IPS-NIHi7 (cell line): ENCODE measurements around the gene ADAMTS12.
A peak's percentile ranks its signal among the peaks of the same experiment; 100 is the strongest.

Source experiments
- DNase-seq: peaks from one replicate; pipeline ENCODE4 v3.0.0; 2012; ENCODE audit warnings: mixed read lengths; ENCODE audit errors: extremely low spot score

The ADAMTS12 gene

DNA sequence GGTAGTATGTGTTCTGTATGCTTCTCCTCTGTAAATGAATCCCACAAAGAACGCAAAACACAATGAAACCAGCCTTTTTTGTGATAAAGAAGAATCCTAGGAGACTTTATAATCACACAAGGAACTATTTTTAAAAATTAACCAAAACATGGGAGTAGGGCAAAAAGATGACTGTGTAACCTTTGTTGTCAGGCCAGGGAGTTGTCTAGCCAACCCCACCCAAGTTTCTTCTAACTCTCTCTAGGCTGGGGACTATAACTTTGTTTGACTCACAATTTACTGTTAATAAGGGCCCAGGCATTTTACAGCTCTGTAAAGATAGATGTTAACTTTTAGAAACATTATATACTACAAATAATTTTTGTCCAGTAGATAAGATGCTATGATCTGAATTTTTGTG lies 176.1 kb downstream of the ADAMTS12 start:
- DNase-seq = no peak

DNA sequence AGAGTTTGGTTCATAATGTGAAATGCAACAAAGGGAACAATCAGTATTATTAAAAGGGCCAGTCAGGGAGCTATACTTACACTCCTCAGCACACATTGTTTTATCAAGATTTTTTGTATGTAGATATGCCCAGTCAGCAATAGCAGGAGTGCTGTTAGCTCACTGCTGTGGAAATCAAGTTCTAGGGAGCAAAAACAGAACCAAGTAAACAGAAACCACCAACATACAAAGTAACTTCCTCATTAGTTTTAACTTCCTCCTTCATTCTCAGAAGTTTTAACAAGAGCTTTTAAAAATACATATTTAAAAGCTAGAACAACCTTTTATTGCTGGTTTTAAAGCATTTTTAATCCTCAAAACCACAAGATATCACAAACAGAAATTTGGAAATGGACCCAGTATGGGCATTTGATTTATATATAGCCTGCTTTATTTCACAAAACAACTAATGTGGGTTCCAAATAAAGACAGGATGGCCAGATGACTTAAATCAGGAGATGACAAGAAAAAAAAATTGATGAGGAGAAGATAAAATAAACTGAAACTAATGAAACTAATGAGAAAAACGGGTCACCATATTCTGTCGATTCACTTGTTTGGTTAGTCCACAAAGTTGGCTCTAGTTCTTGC lies 178.5 kb downstream of the ADAMTS12 start:
- no peak for DNase-seq

DNA sequence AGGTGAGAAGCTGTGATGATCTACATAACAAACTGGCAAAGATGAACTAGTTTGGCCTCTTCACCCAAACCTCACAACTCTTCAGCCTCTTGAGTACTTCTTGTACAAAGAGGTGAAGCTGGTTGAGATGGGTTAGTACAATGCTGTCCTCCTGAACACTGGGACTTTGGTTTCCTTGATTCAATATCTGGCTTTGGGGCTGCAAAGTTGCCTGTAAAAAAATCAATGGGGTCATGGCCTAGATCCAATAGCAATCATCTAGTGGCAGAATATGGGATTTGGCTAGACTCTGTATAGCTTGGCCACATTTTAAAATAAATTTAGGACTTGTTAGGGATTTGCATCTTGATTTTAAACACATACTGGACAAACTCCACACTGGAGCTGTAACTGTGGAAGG lies 179.1 kb downstream of the ADAMTS12 start:
- no peak for DNase-seq

DNA sequence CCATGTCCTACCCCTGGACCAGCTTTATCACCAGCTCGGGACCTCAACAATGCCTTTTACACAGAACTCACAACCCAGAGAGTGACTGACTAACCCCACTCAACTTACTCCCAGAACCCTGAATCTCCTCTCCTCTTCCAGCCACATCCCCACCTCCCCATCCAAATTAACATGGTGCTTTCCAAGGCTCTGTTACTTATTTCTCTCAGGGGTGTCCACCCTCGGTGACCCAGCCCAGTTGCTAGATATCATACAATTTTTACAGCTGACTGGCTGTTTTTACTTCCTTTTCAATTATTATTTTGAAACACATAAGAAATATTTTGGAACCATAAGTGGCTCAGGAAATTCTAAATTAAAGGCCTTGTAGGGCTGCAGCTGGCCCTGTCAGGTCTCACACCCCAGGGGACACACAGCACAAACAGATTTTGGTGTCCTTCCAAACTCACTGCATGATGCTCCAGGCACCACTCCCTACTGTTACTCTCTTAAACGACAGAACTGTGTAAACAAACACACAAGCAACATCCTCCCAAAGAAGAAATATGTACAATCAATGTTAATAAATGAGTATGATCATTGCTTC lies 180.6 kb downstream of the ADAMTS12 start:
- no peak for DNase-seq

DNA sequence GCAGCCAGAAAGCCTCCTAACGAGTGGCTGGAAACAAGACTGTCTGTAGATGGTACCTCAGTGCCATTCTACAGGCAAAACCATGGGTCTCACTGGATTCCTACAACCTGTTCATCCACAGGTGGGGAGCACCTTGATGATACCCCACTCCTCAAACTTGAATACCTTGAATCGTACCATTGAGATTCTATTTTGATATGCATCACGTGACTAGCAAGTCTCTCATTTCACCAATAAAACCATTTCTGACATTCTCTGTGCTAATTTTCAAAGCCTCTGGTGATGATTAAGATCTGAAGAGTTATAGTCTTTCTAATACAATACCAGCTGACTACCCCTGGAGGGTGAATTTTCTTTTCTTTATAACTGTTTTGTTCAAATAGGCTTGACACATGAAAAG lies 188.9 kb downstream of the ADAMTS12 start:
- no peak for DNase-seq

DNA sequence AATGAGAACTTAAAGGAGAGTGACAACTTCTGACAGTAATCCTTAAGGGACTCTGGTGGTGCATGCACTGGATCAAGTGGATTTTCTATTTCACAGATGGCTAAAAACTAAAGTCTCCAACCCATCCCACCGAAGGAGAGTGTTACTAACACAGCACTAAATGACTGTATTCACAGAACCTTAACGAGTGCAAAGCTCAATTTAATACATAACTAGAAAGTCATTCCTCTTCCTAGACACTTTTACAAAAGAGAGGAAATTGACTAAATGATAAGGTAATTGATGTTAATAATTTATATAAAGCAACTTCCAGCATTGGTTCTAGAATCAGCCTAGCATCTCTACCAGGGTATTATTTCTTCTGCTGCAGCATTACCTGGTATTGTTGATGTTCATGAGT lies 189.8 kb downstream of the ADAMTS12 start:
- DNase-seq = no peak

DNA sequence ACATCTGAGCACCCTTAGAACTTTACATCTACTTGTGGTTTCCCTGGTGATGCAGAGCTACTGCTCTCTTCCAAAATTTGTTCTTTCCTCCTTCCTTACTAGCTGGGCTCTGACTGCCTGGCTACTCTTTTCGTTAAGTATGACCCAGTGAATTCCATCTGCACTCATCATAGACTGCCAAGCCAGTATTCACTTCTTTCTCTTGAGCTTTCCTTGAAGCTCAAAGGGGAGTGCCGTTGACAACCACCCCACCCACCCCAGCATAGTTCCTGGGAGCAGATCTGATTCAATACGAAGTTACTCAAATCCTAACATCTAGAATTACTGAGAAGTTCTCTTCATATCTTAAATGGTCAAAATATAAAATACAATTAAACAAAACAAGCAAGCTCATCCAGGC lies 190.5 kb downstream of the ADAMTS12 start:
- no peak for DNase-seq

DNA sequence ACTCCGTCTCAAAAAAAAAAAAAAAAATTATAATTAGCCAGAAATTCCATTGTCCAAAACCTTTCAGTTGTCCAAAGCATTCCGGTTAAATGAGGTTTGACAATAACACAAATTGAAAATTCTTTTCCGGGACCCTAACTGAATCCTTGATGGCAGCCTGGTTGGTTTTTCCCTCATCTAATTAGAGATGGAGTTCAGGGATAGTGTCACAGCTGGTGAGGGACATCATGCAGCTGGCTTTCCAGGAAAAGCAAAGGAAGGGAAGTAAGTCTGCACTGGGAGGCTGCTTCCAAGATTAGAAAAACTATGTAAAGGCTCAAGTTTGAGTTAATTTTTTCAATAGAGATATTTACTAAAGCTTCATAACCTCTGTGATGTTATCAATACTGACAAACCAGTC lies 195.4 kb downstream of the ADAMTS12 start:
- no peak for DNase-seq

DNA sequence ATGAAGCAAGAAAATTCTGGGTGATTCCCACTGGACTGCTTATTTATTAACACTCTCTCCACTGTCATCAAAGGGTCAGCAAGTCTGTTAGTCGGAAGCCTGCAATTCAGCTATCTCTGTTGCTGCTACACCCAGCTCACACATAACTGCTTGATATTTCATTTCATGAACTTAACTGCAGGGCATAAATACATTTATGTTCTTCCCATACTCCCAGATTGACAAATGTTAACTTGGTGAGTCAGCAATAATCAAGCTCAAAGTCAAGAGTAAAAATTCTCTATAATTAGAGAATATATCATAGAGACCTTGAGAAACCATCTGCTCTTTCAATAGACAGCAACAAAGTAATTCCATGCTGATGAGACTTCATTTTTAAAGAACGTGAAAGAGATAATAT lies 198.8 kb downstream of the ADAMTS12 start:
- DNase-seq = no peak

DNA sequence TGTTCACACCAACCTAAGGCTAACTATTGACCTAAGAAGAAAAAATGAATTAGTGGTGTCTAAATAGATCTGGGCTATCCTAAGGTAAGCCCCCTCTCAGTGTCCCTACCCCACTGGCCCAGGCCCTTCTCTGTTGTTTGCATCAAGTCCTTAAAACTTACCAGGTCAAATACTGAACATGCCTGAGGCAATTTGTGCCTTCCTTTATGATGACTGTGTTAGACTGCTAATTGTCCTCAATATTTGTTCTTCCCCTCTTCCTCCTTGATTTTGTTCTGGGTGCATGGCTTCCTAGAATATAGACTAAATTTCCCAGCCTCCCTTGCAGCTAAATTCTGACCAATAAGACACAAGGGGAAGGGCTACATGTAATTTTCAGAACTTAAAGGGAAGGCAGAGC lies 199.9 kb downstream of the ADAMTS12 start:
- DNase-seq = no peak

DNA sequence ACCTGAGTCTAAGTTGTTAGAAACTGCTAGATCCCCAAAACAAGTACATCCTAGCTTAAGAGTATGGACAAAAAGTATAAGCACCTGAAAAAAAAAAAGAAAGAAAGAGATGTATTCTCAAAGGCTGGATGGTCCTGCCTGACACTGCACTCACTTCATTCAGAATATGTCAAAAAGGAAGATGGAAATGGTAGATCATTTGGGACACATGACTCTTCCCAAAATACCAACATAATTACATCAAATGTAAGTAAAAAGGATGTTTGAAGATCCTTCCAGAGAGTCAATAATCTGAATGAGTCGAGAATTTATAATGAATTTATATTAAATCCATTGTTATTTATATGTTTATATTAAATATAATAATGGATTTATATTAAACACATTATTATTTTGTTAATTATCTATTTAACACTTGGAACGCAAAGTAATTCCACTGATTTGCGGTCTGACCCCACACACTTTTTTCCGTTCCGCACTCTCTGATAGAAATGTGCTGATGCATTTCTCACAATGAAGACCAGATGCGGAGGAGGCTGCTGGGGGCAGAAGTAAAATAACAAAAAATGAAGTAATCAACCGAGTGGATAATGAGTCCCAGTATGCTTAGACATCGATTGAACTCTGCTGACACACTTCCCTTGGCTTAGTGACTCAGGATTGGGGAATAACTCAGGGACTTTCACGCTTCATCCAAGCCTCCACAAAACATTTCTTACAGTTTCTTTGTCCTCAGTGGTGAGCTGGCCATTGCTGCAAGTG lies 201.2 kb downstream of the ADAMTS12 start:
- DNase-seq = no peak

DNA sequence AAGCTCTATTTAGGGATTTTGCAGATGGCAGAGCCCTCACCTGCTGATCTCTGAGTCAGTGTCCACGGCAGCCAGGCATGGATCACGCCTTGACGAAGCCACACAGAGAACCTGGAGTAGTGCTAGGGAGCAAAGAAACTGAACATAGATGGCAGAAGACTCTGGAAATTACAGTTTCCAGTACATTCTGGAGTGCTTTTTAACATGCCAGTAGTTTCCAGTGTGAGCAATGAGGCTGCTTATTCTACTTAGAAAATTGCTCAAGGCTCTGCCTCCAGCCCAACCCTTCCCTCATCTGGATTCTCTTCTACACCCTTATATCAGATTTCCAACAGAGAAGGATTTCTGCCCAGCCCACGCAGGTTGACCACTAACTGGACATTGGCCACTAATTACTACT lies 203.3 kb downstream of the ADAMTS12 start:
- no peak for DNase-seq

DNA sequence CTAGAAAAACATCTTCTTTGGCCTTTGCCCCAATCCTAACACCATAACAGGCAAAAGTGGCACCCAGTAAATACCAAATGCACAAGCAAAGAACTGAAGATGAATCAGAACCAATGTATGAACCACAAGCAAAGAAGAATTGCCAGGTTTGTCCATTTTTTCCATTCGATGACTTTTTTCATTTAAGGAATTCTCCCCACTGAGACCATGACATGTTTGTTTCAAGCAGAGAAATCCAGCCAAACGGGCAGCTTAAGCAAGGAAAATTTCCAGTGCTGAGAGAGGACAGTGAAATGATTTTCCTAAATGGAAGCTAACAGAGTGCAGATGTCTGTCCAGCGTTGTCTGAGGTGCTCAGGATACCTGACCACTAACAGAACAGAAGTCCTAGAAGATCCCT lies 203.7 kb downstream of the ADAMTS12 start:
- no peak for DNase-seq

DNA sequence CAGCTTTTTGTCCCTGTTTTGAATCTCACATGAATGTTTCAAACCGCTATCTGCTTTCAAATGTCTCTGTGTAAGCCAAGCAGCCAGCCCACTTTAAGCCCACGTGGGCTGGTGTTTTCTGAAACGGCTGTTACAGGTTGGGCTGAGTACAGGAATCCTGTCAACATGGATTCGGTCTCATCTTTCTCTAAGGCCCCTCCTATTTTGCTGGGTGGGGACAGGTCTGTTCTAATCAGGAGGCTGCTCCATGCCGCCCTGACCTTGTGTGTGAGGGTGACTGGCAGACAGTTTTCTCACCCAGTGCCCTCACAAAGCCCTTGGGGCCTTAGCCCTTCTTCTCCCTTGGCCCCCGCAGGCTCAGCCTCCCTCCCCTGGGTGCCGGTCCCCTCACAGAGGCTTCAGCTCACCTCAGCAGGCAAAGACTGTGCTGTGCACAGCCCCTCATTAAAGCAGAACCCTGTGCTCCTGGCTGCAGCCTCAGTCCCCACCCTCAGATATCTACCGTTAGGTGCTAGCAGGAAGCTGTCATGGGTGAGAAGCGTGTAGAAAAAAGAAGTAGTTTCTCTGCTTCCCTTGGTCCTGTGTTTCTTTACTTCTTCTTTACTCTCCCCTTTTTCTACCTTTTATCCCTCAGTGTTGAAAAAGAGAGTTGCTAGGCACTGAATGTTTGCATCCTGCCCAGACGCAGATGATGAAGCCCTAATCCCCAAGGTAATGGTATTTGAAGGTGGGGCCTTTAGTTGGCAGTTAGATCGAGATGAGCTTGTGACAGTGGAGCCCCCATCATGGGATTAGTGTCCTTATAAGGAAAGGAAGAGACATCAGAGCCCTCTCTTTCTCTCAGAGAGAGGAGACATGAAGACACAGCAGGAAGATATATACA lies 205.7 kb downstream of the ADAMTS12 start:
- peak; percentile 64 for DNase-seq

DNA sequence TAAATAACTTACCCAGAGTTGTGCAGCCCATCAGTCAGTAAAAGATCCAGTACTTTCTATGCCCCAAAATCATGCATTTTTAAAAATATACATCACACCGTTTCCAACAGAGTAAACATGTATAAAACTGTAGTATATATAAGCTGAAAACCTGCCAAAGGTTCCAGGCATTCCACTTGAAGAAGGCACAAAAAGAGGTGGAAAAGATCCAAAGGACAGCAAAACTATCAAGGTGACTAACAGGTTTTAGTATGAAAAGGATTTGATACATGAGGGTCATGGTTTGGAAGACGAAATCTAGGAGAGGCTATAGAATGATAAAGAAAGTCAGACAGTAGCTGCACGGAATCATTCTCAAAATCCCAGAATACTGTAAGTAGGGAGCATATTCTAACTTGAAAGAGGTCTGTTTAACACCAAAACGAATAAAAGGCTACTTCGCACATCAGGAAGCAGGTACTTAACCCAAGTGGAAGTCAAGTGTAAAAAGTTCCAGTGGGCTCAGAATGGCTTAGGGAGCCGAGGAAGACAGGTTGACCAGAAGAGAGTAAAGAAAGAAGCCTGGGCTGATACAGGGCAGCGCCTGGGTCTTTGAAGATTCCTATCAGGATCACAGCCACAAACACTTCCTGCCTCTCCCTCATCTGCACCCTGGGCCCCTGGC lies 207.2 kb downstream of the ADAMTS12 start:
- peak; percentile 13 for DNase-seq

DNA sequence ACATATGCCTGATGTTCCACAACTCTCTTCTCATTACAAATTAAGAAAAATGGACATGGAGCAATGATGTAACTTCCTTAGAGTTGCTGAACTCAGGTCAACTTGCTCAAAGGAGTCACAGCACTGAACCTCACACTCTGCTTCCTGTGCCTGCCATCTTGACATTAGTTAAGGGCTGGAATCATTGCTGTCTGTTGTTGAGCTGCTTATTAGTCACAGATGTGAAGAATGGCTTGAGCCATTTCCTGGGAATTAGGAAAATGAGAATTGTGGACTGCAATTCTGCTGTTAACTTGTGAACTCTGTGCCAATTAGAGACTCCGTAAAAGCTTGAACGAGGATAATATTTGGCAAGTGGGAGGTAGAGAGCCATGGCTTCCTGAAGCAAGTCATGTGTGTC lies 212.0 kb downstream of the ADAMTS12 start:
- no peak for DNase-seq

DNA sequence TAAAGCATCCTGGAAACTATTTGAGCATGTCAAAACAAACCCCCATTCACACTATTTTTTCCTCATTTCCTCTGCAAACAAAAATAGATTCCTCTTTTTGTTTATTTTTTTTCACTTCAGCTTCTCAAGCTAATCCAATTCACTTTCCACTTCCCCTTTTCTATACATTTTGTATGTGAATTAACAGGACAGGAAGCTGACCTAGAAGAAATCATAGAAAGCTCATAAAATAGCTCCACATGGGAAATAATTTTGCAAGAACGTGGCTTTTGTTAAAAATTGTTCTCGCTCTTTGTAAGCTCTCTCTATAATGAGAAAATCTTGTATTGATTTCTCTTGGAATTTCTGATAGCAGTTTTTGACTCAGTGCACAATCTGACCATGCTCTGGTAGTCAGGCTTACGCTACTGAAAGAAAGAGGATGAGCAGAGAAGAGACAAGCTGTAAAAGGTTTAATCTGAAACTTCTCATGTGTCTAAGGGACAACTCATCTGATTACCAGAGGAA lies 215.8 kb downstream of the ADAMTS12 start:
- no peak for DNase-seq

DNA sequence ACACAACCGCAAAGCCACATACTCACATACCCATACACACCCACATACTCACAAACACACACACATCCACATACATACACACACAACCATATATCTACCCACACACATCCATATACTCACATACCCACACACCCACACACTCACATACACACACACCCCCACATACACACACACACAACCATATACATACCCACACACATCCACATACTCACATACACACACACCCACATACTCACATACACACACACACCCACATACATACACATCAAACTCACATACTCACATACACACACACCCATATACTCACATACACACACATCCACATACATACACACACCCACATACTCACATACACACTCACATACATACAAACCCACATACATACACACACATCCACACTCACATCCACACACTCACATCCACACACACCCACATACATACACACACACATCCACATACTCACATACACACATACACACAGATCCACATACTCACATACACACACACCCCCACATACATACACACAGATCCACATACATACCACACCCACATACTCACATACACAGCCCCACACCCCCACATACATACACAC lies 220.0 kb downstream of the ADAMTS12 start:
- no peak for DNase-seq

DNA sequence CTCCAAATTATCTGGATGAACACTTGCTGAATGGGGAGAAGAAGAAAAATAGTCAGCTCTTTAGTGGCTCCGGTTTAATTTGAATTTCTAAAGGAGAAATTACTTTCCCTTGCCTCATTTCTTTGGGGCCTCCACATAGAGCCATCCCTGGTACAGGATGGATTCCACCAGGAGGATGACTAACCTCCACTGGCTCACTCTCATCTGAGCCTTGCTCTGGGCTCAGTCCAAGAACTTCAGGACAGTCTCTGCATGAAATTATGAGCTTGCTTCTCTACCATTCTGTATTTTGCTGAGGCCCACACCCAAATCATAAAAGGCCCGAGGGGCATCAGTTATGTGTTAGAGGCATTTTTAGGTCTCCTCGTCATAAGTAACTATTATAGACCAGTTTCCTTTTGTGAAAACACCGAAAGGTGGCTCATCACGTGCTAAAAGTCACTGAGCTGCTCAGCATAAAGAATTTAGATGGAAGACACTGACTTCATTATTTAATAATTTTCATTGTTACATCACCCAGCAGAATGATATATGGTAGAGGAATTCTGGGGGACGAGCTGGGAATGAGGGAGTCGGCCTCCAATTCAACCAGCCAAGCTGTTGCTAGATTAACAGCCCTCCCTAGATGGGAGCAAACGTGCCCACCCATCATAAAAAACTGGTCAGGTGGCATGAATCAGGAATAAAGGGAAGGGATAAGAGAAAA lies 228.9 kb downstream of the ADAMTS12 start:
- DNase-seq = no peak

DNA sequence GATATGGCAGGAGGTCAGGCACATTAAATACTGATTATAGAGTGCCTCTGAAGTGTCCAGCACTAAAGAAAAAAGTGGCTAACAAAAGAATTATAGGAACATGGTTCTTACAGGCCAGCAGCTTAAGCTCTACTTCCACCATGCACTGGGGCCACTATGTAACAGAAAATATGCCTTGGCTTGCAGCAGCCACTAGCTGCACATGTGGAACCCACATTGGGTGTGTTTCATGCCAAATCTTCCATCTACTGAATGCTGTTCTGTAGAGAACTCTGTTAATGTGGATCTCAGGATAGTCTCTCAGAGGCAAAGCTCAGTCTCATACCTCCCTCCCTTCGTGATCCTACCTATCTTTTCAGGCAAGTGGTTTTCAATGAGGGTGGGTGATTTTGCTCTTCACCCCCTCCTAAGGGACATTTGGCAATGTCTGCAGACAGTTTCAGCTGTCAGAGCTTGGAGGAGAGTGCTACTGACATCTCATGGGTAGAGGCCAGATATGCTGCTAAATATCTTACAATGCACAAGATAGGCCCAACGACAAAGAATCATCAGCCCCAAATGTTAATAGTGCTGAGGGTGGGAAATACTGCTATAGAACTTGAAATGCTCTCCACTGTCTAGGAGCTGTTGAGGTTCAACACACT lies 232.1 kb downstream of the ADAMTS12 start:
- no peak for DNase-seq
